Measurements from ENCODE around the gene MTUS2.

DNA sequence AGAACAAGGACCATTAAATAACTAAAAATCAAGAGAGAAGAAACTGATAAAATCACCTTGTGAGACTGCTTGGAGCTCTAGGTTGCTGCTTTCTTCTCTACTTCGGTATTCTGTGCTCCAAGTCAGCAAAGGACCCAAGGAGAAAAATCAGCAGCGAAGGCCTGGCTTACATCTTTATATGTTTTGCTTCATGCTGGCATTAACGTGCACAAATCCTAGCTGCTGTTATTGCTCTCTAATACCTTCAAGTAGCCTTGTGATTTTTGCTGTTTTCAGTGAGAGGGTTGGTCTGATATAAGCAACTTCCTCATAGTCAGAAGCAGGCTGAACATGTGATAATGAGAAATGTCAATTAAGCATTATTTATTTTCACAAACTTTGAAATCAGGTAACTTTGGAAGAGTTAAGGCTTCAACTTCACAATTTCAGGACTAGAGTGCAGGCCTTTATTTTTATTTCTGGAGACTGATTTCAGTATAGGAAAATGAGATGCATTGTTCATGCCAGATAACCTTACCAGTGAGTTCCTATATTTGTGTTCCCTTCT lies 410.2 kb downstream of the MTUS2 start:
- TF ChIP-seq, protein P1, sequence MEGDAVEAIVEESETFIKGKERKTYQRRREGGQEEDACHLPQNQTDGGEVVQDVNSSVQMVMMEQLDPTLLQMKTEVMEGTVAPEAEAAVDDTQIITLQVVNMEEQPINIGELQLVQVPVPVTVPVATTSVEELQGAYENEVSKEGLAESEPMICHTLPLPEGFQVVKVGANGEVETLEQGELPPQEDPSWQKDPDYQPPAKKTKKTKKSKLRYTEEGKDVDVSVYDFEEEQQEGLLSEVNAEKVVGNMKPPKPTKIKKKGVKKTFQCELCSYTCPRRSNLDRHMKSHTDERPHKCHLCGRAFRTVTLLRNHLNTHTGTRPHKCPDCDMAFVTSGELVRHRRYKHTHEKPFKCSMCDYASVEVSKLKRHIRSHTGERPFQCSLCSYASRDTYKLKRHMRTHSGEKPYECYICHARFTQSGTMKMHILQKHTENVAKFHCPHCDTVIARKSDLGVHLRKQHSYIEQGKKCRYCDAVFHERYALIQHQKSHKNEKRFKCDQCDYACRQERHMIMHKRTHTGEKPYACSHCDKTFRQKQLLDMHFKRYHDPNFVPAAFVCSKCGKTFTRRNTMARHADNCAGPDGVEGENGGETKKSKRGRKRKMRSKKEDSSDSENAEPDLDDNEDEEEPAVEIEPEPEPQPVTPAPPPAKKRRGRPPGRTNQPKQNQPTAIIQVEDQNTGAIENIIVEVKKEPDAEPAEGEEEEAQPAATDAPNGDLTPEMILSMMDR (IDR thresholded peaks at IDR 0.05), result no peak
- TF ChIP-seq POLR2A (IDR thresholded peaks at IDR 0.05) (no peak), POLR2AphosphoS5 (IDR thresholded peaks at IDR 0.05) (no peak), EP300 (IDR thresholded peaks at IDR 0.05) (no peak)

Measured in stomach (tissue), 4 donors.